Mucosa of descending colon (tissue), 3 donors: Measurements from ENCODE around the gene LMF1. TPM values are rescaled to one million over a fixed set of nuclear protein-coding genes. Genes with fewer than 3 reads are reported as not detected.

Source experiments
- ATAC-seq: fragments of 200-7000 bp; cut with Tn5 transposase; one replicate; pipeline ENCODE4 v1.9.1; 2020; ENCODE audit warnings: mild to moderate bottlenecking, moderate library complexity
- DNase-seq, 3 donors: peaks; one replicate each; pipeline ENCODE4 v3.0.0-alpha.2; 2020
- H3K36me3 ChIP-seq: fragments of 200-600 bp; one replicate; pipeline ENCODE4 v1.8.0; 2021; ENCODE audit warnings: low read depth, mild to moderate bottlenecking
- H3K4me1 ChIP-seq: fragments of 200-600 bp; one replicate; pipeline ENCODE4 v1.8.0; 2021; ENCODE audit warnings: low read depth, mild to moderate bottlenecking
- H3K4me3 ChIP-seq: fragments of 200-600 bp; one replicate; pipeline ENCODE4 v1.8.0; 2021; ENCODE audit warnings: mild to moderate bottlenecking
- H3K9me3 ChIP-seq: fragments of 200-600 bp; one replicate; pipeline ENCODE4 v1.8.0; 2021; ENCODE audit warnings: mild to moderate bottlenecking
- intact Hi-C, 2 donors: fragments of 100-400 bp; cut with DNase I in 1 of 2; cut with micrococcal nuclease in 1 of 2; formaldehyde crosslinking; loops; one replicate each; pipeline versions ENCODE4 v1.11.0 to v1.11.1; 2022; cut with DNase I, micrococcal nuclease
- total RNA-seq, 3 donors: library from RNA; stranded (reverse); fragmentation: NEBNext Ultra II Directional in 2 of 3; extraction: Animal tissue kit (Norgen Biotek cat#: 25700) in 2 of 3; gene quantifications; one replicate each; pipeline versions ENCODE4 v1.2.1 to v1.2.4, GENCODE V29; 2021 to 2023
- TF ChIP-seq, protein P1 (sequence below): fragments of 200-600 bp; IDR thresholded peaks from one replicate; pipeline ENCODE4 v1.8.0; 2022; ENCODE audit warnings: antibody characterized with exemption, mild to moderate bottlenecking
- donor health status: DM: no; HTN: no; CAD: no; lungs with moderate emphysema.
- donor health status: DM: no; HTN: no; CAD: no.
- donor health status: DM: no; HTN: yes; CAD: no.

The LMF1 gene
- total RNA-seq, 3 donors from 2014 or later = 16.4 to 26.5 (median 25.1) TPM

DNA sequence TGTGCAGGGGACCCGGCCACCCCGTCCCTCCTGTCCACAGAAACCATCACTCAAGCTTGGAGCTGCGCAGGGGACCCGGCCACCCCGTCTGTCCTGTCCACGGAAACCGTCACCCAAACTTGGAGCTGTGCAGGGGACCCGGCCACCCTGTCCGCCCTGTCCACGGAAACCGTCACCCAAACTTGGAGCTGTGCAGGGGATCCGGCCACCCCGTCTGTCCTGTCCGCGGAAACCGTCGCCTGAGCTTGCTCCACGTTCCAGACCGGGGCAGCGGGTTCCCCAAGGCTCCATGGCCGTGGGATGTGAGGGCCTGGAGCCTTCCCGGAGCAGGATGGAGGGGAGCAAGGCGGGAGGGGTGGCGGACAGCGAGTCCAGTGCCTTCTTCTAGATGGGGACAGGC is 36.0 kb upstream of the LMF1 start:
- Histone ChIP-seq H3K9me3 (no peaks in the 10 kb centered on the region), H3K4me3 (no peak overlapping the region), H3K4me1 (no peaks in the 10 kb centered on the region), H3K36me3 (no peaks in the 10 kb centered on the region)
- intact Hi-C loops = no loop called here
- TF ChIP-seq, protein P1, sequence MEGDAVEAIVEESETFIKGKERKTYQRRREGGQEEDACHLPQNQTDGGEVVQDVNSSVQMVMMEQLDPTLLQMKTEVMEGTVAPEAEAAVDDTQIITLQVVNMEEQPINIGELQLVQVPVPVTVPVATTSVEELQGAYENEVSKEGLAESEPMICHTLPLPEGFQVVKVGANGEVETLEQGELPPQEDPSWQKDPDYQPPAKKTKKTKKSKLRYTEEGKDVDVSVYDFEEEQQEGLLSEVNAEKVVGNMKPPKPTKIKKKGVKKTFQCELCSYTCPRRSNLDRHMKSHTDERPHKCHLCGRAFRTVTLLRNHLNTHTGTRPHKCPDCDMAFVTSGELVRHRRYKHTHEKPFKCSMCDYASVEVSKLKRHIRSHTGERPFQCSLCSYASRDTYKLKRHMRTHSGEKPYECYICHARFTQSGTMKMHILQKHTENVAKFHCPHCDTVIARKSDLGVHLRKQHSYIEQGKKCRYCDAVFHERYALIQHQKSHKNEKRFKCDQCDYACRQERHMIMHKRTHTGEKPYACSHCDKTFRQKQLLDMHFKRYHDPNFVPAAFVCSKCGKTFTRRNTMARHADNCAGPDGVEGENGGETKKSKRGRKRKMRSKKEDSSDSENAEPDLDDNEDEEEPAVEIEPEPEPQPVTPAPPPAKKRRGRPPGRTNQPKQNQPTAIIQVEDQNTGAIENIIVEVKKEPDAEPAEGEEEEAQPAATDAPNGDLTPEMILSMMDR = no peak
- DNase-seq = no peak
- ATAC-seq = no peak

DNA sequence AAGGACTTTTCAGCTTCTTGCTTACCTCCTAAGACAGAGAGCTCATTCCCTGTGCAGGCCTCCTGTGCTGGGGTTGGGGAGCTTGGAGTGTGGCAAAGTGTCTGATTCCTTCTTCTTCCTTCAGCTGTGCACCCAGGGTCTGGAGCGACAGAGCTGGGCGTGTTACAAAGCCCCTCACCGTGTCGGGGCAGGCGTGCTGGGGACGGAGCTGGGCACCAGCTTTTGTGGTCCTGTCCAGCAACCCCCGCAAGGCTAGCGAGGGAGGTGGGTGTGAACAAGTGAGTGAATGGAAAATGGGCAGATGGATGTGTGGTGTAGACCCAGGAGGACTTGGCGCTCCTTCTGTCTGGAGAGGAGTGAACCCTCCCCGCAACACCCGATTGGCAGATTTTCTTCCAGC is 34.5 kb upstream of the LMF1 start:
- DNase-seq (no peak), ATAC-seq (no peak)
- no peaks in the 10 kb centered on the region for H3K36me3 ChIP-seq
- intact Hi-C loops = no loop called here
- H3K4me3 ChIP-seq = no peak overlapping the region
- H3K9me3 ChIP-seq = no peaks in the 10 kb centered on the region
- H3K4me1 ChIP-seq = no peaks in the 10 kb centered on the region
- TF ChIP-seq, protein P1 = no peak

DNA sequence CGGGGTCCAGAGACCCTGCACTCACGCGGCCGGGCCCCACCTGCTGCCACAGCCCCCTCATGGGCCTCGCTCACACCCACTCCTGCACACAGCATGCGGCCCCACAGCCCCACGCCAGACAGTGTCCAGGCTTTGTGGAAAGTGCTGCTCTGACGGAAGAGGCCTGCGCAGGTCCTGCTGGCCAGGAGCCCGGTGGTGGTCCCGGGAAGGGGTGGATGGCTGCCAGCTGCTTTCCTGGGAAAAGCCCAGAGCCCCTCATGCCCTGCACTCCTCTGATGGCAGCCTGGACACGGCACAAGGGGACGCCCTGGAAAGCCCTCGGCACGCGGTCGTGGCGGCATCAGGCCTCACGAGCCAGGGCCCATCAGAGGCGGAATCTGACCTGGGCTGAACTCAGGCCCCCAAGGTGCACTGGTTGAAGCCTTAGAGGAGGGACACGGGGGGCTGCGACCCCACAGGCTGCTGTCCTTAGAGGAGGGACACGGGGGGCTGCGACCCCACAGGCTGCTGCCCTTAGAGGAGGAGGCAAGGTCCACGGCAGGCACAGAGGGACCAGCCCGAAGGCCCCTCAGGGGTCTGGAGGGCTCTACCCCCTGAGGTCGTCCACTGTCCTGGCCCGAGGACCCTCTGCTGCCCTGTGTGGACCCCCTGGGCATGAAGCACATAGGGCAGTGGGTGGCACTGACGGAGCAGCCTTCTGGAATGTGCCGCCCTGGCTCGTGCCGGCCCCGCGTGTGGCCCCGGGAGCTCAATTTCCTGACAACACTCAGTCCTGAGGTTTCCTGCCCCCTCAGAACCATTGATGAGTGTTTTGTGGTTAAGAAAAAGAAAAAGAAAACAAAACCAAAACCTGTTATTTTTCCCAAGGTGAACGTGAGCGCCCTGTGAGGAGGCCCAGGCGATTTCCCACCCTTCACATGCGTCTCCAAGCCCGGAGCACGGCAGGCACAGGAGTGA is 32.9 kb upstream of the LMF1 start:
- H3K4me3 ChIP-seq = no peak overlapping the region
- intact Hi-C loops = no loop called here

DNA sequence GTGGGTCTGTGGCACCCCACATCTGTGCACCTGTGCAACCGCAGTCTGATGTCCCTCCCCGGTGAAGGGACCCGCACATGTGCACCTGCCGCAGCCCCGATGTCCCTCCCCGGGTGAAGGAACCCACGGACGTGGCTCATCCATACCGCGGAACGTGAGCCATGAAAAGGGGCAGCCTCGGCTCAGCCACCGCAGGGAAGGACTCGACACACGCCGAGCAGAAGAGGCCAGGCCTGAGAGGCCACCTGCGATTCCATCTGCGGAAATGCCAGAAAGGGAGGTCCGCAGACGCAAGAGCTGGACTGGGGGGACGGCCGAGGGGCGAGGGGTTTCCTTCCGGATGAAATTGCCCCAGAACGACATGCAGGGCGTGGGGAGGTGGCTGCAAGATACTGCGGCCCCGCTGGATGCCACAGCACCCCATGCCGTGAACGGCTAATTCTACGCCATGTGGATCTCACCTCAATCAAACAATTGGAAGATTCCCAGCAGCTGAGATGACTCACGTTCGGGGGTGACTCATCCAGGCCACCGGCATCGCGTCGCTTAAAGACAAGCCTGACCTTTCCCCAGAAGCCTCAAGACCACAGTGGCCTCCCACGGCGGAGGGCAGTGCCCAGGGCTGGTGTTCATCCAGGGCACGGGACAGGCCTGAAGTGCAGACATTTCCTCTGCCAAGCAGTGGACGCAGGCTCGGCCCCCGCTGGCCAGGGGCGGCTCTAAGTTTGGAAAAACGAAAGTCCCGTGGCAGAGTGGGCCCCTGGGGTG is 31.8 kb upstream of the LMF1 start:
- DNase-seq = peak in 1 of 3 donors; percentile 24
- TF ChIP-seq, protein P1 = no peak
- intact Hi-C loops = no loop called here

More for the DNA sequence above, 32.9 kb upstream of the LMF1 start:
- no peaks in the 10 kb centered on the region for H3K9me3 ChIP-seq
- TF ChIP-seq, protein P1 = no peak
- ATAC-seq (peak; percentile 37), DNase-seq (no peak)
- no peaks in the 10 kb centered on the region for H3K4me1 ChIP-seq
- H3K36me3 ChIP-seq = no peaks in the 10 kb centered on the region

DNA sequence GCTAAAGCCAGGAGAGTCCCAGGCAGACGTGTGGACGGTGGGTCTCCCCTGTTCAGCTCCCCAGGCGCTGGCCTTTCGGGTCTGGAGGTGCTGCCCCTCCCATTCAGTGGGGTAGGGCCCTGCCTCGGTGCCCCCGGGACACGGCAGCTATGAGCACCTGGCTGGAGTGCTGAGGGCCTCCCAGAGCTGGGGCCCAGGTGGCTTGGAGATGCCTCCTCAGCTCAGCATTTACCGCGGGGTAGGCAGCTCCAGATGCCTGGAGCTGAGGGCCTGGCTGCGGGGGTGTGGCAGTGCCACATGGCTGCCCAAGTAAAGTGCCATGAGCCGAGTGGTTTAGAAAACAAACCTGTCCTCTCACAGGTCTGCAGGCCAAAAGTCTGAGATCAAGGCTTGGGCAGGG is 30.3 kb upstream of the LMF1 start:
- TF ChIP-seq, protein P1 = no peak
- DNase-seq (no peak), ATAC-seq (no peak)
- H3K36me3 ChIP-seq = no peaks in the 10 kb centered on the region
- H3K4me3 ChIP-seq = no peak overlapping the region
- no peaks in the 10 kb centered on the region for H3K9me3 ChIP-seq
- H3K4me1 ChIP-seq = no peaks in the 10 kb centered on the region
- intact Hi-C loops = no loop called here

More for the DNA sequence above, 31.8 kb upstream of the LMF1 start:
- peak; percentile 60 for ATAC-seq
- Histone ChIP-seq H3K9me3 (no peaks in the 10 kb centered on the region), H3K4me3 (no peak overlapping the region), H3K36me3 (no peaks in the 10 kb centered on the region), H3K4me1 (no peaks in the 10 kb centered on the region)
